Fibroblast of skin of back (primary cell): Measurements from ENCODE around the gene LRRC49.
"Not testable (repeated sequence)": the region's sequence is repeated elsewhere in the genome, so short reads cannot be mapped to it uniquely, and the experiment has no call there.

ENCODE experiments used
- DNase-seq: peaks from one replicate; pipeline ENCODE4 v3.0.0-alpha.2; 2013

LRRC49 gene

DNA sequence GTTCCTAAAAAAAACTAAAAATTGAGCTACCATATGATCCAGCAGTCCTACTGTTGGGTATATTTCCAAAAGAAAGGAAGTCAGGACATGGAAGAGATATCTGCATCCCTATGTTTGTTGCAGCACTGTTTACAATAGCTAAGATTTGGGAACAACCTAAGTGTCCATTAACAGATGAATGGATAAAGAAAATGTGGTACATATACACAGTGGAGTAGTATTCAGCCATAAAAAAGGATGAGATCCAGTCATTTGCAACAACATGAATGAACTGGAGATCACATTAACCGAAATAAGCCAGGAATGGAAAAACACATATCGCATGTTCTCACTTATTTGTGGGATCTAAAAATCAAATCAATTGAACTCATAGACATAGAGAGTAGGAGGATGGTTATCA, 29.5 kb downstream of the LRRC49 start:
- no peak for DNase-seq

DNA sequence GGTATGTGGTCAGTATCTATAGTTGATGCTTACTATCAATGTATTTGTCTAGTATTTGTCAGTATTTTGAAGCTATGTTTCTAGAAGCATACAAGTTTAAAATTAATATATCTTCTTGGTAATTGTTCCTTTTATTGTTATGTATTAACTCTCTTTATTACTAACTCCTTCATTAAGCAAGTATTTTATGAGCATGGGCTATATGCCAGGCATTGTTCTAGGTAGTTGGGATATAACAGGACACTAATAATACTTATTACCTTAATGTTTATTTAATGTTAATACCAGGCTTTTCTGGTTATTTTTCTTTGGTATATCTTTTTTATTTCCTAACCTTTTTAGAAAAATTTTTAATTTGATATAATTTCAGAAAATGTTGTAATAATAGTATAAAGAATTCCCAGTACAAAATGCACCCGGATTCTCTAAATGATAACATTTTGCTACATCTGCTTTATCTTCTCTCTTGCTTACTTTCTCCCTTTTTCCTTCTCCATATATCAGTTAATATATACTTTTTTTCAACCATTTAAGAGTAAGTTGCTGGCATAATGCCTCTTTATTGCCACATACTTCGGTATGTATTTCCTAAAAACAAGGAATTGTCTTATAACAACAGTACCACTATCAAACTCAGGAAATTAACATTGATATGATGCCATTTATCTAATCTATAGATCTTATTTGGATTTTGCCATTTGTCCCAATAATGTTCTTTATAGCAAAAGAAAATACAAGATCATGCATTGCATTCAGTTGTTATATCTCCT, 30.9 kb downstream of the LRRC49 start:
- no peak for DNase-seq

DNA sequence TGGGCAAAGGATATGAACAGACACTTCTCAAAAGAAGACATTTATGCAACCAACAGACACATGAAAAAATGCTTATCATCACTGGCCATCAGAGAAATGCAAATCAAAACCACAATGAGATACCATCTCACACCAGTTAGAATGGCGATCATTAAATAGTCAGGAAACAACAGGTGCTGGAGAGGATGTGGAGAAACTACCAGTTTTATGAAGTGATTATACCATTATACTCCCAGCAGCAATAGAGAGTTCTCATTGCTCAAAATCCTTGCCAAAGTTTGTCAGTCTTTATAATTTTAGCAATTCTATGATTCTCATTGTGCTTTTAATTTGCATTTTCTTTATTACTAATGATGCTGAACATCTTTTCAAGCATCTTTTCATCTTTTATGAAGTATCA, 34.3 kb downstream of the LRRC49 start:
- not testable (repeated sequence) for DNase-seq

DNA sequence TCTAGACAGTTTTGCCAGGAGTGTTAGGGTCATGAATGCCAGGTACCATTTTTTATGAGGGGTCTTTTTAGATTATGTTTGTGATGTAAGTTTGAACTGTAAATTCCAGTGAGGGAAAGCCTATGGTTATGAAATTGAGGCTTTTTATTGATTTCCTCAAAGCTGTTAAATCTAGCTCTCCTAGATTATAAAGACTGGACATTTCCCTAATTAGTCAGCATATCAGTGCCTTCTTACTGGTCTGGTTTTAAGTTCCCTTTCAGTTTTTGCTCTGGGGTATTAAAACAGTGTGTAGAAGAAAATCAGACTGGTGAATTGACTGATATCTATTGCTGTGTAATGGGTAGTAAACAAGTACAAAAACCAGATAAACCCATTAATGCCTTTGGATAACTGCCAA, 39.2 kb downstream of the LRRC49 start:
- DNase-seq: no peak

DNA sequence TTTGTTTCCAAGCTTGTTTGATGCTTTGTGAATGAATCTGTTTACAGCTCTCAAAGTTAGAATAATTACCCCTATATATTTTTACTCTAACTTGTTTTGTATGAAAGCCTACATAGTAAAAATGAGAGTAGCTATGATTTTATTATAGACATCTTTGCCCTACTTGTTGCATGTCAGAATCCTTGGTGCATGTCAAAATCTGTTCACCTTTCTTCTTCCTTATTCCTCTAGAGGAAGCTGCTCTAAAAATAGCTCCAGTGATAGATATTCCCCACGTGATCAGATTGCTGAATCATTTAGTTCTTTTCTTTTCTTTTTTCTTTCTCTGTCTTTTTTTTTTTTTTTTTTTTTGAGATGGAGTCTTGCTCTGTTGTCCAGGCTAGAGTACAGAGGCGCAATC, 39.8 kb downstream of the LRRC49 start:
- no peak for DNase-seq

DNA sequence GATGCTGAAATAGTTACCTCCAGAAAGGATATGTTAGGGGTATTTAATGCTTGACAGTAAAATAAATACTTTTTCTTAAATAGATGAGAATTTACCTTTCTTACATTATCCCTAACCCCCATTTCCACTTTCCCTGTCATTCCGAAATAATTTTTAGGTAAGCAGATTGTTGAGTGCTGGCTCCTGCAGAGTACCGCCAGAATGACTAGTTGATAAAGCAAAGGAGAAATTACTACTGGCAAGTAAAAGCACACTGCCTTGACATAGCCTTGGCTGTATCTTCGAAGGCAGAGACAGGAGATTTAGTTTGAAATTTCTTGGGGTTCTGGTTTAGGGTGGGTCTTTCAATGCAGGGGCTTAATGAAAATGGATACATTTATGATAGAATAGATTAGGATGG, 40.8 kb downstream of the LRRC49 start:
- DNase-seq: no peak

DNA sequence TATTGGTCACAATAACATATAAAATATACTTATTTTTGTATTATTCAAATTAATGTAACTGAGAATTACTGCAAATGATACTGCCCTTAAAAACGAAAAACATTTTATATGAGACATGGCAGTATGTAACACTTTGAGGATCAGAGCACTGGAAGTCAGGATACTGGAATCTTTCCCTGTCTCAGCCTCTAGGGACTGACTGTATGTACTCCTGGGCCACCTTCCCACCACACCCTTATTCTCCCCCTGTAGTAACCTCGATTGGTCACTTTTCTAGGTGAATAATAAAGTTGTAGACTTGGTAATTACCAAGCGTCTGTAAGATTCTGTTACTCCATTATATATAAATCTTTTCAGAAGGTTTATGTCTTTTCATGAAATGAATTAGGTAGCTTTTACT, 43.0 kb downstream of the LRRC49 start:
- no peak for DNase-seq

DNA sequence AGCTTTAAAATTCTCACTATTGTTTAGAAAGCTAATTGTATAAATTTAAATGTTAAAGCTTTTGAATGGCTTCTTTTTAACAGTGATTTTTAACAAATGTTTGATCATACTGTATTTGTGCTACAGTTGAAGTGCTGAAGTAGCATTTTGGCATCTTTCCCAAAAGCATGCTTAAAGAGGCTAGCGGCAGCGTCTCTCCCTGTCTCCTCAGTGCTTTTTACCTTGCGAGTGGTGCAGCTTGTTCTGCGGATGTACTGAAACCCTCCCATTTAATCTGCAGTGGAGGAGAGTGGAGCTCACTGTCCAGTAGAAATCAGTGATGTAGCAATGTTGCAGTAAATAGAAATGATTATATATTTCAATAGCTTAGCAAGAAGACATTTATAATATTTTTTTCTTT, 43.7 kb downstream of the LRRC49 start:
- DNase-seq: no peak

DNA sequence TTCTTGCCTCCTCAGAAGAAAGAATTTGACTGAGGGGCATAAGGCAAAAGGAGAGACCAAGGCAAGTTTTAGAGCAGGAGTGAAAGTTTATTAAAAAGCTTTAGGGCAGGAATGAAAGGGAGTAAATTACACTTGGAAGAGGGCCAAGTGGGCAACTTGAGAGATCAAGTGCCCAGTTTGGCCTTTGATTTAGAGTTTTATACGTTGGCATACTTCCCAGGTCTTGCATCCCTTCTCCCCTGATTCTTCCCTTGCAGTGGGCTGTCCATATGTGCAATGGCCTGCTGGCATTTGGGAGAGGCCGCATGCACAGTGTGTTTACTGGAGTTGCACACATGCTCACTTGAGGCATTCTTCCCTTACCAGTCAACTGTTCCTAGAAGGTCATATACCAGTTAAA, 50.7 kb downstream of the LRRC49 start:
- not testable (repeated sequence) for DNase-seq

DNA sequence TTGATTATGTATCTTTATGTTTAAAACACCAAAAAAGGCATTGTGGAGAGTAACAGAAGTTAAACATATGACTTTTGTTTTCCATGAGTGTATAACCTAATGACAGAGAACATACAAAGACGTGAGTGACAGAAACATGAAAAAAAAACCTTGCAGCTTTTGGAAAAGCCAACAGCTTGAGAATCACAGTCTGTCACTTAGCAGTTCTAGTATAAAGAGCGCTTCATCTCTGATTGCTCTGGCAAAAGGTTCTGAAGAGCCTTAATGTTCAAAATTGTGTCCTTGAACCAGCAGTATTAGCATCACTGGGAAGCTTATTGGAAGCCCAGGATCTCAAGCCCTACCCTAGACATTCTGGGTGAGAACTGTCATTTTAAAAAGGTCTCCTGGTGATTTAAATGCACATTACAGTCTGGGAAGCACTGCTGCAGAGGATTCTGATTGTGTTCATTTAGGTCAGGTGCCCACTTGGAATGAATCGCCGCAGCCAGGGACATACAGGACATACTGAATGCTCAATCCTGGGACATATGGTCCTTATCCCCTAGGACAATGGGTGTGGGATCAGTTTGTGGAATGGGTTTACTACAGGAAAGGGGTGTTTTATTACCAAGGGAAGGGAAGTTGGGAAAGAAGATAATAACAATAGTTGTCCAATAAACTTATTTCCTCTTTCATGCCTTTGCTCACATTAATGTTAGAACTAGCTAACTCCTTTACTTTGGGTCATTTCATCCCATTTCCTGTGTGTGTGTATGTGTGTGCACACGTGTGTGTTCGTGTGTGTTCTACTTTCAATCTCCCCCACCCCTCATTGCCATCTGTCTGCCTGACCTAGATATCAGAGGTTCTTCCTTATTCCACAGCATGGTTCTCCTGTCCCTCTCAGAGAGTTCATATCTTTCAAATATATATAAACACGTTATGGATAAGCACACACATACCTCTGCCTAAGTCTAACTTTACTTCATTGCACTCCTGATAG, 55.0 kb downstream of the LRRC49 start:
- no peak for DNase-seq

DNA sequence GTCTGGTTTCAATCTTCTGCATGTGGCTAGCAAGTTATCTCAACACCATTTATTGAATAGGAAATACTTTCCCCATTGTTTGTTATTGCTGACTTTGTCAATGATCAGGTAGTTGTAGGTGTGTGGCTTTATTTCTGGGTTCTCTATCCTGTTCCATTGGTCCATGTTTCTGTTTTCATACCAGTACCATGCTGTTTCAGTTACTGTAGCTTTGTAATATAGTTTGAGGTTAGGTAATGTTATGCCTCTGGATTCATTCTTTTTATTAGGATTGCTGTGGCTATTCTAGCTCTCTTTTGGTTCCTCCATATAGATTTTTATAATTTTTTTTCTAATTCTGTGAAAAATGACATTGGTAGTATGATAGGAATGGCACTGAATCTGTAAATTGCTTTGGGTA, 58.3 kb downstream of the LRRC49 start:
- DNase-seq: no peak

DNA sequence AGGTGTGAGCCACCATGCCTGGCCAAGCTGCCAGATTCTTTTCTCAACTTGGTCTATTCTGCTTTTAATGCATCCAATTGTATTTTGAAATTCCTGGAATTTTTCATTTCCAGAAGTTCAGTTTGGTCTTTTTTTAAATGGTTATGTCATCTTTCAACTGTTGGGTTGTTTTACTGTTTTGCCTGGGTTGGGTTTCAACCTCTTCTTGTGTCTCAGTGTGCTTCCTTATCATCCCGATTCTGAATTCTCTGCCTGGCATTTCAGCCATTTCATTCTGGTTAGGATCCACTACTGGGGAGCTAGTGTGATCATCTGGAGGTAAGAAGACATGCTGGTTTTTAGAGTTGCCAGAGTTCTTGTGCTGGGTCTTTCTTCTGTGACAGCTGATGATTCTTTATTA, 61.5 kb downstream of the LRRC49 start:
- DNase-seq: peak; percentile 74

DNA sequence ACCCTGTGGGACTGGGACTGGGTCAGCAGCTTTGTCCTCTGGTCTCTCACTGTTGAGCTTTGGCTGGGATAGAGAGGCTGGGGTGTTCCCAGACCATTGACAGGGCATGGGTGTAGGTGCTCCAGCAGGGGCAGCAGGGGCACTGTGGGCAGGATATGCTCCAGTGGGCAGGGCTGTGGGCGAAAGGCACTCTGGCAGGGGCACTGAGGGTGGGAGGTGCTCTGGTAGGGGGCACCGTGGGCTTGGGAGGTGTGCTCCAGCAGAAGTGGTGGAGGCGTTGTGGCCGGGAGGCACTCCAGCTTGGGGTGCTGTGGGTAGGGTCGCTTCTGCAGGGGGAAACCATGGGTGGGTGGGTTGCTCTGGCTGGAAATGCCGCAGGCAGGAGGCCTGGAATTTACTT, 62.1 kb downstream of the LRRC49 start:
- DNase-seq: no peak

DNA sequence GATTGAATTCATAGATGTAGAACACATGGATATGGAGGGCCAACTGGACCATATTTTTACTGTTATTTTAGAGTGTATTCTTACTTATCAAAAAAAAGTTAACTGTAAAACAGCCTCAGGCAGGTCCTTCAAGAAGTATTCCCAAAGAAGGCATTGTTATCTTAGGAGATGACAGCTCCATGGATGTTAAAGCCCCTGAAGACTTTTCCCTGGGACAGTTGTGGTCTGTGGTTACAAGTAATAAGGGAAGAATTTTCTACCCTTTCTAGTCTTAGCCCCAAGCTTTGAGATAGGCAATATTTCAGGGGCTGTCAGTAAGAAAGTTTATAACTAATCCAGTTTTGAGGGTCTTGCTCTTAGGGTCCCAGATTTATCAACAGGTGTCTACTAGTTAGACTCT, 62.5 kb downstream of the LRRC49 start:
- peak; percentile 93 for DNase-seq

DNA sequence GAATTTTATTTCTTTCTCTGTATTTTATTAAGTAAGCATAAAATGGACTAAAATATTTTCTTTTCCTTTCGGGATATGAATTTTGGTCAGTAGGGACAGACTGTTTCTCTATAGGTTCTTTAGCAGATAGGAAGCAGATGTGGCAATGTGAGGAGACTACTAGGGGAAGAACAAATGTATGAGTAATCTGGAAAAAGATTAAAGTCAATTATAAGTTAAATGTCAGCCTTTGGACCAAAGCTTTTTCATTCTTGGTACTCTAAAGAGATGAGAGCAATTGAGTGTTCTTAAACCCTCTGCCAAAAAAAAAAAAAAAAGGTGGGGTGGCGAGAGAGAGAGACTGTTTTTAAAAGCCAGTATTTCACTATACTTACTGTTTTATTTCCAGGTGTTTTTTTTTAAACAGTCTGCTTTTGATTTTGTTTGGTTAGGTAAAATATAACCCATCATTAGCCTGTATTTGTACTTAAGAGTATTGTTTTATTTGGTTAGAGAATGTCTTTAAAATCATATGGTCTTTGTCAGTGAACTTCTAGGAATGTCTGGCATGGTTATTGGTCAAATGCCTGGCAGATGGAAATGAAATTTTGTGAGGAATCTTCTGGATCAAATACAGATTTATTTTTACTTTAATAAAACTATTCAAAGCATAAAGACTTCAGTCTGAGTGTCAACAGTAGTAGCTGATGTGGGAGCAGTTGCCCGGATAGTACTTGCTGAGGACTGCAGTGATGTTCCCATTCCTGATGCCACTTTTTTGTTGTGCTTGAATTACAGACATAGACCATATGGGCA, 63.8 kb downstream of the LRRC49 start:
- peak; percentile 61 for DNase-seq

DNA sequence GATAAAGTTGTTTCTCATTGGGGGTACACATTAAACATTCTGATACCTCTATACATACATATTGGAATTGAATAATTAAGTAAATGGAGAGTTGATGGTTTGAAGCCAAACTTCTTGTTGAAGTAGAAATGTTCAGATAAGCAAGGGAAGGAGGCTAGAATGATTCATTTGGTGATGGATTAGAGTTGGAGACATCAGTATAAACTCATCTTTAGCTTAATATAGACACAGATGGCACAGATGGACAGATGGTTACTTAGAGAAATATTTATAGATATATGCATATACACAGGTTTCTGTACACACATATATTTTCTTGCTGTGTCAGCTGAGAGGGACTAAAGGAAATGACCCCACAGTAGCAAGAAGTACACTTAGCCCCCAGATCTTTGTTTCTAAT, 69.5 kb downstream of the LRRC49 start:
- DNase-seq: no peak

DNA sequence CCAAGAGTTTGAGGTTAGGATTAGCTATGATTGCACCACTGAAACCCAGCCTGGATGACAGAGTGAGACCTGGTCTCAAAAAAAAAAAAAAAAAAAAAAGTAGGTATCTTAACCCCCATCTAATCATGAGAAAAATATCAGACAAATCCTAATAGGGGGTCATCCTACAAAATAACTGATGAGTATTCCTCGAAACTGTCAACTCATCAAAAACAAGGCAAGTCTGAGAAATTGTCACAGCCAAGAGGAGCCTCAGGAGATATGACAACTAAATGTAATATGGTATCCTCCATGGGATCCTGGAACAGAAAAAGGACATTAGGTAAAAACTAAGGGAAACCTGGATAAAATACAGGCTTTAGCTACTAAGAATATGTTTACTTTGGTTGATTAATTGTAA, 70.6 kb downstream of the LRRC49 start:
- no peak for DNase-seq

DNA sequence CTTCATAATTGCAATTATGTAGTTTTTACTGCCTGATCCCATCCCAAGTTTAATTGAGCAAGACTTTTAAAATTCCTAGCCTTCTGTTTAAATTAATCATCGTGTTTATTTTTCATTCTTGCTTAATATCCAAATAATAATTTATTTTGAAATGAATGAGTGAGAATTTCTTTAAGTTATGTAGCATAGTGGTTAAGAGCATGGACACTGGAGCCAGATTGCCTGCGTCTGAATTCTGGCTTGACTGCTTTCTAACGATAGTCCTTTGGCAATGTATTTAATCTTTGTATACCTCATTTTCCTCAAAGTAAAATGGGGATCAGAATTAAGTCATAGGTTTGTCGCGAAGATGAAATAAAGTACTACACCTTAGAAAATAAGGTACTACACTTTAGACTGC, 71.4 kb downstream of the LRRC49 start:
- DNase-seq: no peak

DNA sequence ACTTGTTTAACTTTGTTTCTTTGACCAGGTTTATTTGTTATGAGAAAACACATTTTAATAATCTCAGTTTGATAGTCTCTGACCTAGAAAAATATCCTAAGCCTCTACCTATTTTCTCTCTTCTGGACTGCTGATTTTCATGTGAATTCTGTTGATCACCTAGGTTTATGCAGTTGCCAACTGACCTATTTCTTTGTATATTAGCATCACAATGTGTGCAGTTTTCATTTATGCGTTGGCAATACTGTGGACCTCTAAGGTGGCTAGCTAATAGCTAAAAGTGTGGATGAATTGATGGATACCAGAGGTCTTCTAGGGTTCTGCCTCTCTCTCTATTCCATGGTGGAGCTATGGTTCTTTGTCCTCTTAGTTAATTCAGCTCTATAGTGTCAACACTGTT, 72.1 kb downstream of the LRRC49 start:
- no peak for DNase-seq

DNA sequence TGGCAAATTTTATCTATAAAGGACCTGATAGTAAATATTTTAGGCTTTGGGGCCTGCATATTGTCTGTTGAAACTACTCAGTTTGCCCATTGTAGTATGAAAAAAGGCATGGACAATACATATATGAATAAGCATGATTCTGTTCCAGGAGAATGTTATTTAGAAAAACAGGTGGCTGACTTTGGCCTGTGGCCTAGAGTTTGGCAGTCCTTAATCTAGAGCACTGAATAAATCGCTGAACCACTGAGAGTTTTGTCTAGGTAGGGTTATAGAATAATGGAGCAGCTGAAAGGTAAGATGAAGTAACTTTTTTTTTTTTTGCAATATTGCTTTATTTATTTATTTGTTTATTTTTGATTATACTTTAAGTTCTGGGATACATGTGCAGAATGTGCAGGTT, 75.0 kb downstream of the LRRC49 start:
- no peak for DNase-seq

DNA sequence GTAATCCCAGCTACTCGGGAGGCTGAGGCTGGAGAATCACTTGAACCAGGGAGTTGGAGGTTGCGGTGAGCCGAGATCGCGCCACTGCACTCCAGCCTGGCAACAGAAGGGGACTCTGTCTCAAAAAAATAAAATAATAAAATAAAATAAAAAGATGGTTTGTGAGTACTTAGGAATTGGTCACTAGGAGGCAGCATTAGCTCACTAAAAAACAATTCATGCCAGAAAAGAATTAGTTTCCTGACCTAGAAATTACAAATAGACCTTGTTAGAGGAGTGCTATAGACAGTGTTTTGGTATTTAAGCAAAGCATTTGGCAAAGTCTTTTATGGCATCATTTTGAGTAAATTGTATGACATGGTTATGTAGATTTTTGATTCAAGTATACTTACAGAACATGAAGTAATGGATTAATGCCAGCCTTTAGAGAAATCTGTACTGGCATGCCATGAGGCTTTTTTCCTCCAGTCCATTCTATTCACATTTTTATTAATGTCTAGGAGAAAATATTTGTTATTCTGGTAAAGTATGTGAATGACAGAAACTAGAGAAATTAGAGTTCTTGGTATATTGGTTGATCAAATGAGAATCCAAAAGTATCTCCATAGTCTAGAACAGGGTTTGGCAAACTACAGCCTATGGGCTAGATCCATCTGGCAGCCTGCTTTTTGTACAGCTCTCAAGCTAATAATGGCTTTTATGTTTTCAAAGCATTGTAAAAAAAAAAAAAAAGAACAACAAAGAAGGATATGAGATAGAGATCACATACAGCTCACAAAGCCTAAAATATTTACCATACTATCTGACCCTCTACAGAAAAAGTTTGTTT, 81.6 kb downstream of the LRRC49 start:
- peak; percentile 68 for DNase-seq

DNA sequence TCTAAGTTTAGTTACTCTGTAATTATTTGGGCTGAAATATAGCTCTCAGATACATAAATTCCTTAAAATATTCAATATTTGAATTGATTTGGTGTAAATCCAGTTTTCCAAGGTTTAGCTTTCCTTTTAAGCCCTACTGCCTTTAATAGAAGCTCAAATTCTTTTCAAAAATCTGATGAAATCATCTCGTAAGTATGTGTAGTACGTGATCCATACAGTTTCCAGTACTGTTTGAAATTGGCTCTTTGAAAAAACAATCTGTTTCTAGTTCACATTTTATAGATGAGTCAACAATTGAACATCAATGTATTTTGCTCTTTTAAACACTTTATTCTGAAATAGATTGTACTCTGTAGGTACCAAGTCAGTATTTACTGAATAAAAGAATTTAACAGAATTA, 84.2 kb downstream of the LRRC49 start:
- DNase-seq: peak; percentile 90
